ENCODE data around the gene POLR3B. TPM values are rescaled to one million over a fixed set of nuclear protein-coding genes. Genes with fewer than 3 reads are reported as not detected.

POLR3B gene
- total RNA-seq, 1 donor from 2014 or later, result 11.4 TPM

DNA sequence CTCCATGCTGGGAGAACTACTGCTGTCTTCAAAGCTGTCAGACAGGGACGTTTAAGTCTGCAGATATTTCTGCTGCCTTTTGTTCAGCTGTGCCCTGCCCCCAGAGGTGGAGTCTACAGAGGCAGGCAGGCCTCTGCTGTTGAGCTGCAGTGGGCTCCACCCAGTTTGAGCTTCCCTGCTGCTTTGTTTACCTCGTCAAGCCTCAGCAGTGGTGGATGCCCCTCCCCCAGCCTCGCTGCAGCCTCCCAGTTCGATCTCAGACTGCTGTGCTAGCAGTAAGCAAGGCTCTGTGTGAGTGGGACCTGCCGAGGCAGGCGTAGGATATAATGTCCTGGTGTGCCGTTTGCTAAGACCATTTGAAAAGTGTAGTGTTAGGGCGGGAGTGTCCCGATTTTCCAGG lies 193.9 kb downstream of the POLR3B start:
- DNase-seq (ENCODE audit: low read depth), result no peak

DNA sequence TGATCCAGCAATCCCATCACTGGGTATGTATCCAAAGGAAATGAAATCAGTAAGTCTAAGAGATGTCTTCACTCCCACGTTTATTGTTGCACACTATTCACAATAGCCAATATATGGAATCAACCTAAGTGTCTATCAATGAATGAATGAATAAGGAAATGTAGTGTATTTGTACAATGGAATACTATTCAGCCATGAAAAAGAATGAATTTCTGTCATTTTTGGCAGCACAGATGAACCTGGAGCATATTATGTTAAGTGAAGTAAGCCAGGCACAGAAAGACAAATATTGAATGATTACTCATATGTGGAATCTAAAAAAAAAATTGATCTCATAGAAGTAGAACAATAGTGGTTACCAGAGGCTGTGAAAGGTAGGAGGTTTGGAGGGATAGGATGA lies 194.7 kb downstream of the POLR3B start:
- no peak for DNase-seq (ENCODE audit: low read depth)

Other genes starting within 250 kb of the POLR3B start
- gene NUAK1, start 218.8 kb upstream of the POLR3B start, total RNA-seq, result 40.7 and 66.7 TPM in 2 replicates
- gene CKAP4, start 109.7 kb upstream of the POLR3B start, total RNA-seq, result 76.2 and 86.8 TPM in 2 replicates
- 13.4 and 14.8 TPM in 2 replicates for gene TCP11L2, start 55.0 kb upstream of the POLR3B start, total RNA-seq
- gene RFX4, start 225.3 kb downstream of the POLR3B start, total RNA-seq, result not detected in 2 replicates